Measurements from ENCODE around the gene TET3. TPM values are rescaled to one million over a fixed set of nuclear protein-coding genes. Genes with fewer than 3 reads are reported as not detected.

Gene TET3
- total and polyA plus RNA-seq, 2 of the 8 experiments (the other 6 are each of a cell fraction or from before 2014, with no cell fraction given): 4.5 to 21.1 TPM

DNA sequence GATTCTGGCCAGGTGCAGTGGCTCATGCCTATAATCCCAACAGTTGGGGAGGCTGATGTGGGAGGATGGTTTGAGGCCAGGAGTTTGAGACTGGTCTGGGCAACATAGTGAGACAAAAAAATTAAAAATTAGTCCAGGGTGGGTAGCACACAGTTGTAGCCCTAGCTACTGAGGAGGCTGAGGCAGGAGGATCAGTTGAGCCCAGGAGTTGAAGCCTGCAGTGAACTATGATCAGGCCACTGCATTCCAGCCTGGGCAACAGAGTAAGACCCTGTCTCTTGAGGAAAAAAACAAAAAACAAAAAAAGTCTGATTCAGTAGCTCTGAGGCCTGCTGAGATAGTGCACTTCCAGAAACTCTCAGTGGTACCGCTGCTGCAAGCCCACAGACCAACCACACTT is 7.9 kb upstream of the TET3 start:
- H2AFZ ChIP-seq (ENCODE audit: low read length): no peak overlapping the region
- H3K79me1 ChIP-seq (ENCODE audit: low read depth, low read length): no peaks in the 10 kb centered on the region
- H4K91ac ChIP-seq (replicated peaks; ENCODE audit: insufficient read length, low read length): no peak overlapping the region
- H3K4me1 ChIP-seq (replicated peaks in 1 of 4; ENCODE audit: control insufficient read depth in 3 of 4, insufficient read depth in 4 of 4, low read length in 3 of 4): peaks cover 2 to 5% (median 4%) of the 10 kb centered on the region in 4 experiments; a peak in 6 of 7 replicates
- WGBS, 2 experiments (ENCODE audit: extremely low coverage in 1 of 2, insufficient coverage in 1 of 2, insufficient read length in 1 of 2, insufficient replicate concordance in 2 of 2, low coverage in 1 of 2, low lambda C conversion rate in 2 of 2, missing lambda C conversion rate in 1 of 2): 80% methylated on average over 1 of the region's 1 CpG; no CpG with 5 or more reads in 1 of the 2 experiments
- H3K23me2 ChIP-seq (ENCODE audit: low read depth, low read length): peaks cover 3% of the 10 kb centered on the region
- no peaks in the 10 kb centered on the region for H3K79me2 ChIP-seq (ENCODE audit: control insufficient read depth in 1 of 2, insufficient read depth in 2 of 2, low read length in 2 of 2)
- H3K18ac ChIP-seq (ENCODE audit: extremely low read depth, low read length): no peak overlapping the region
- H2BK12ac ChIP-seq (ENCODE audit: low read depth, low read length): no peak overlapping the region
- H4K5ac ChIP-seq (ENCODE audit: insufficient read length, low read depth, low read length): no peak overlapping the region
- H3K27ac ChIP-seq (ENCODE audit: low read depth, low read length): no peak overlapping the region
- H3K56ac ChIP-seq (replicated peaks; ENCODE audit: insufficient read length, low read depth, low read length): no peak overlapping the region
- H3K4ac ChIP-seq (replicated peaks; ENCODE audit: insufficient read length, low read depth, low read length): no peak overlapping the region
- H3K4me2 ChIP-seq (ENCODE audit: insufficient read depth in 1 of 2, low read depth in 2 of 2, low read length in 2 of 2): no peak overlapping the region
- DNase-seq (ENCODE audit: low read depth in 1 of 2, low spot score in 2 of 2) (no peak), FAIRE-seq (no peak)
- no peak overlapping the region for H3K4me3 ChIP-seq (ENCODE audit: extremely low read depth in 1 of 4, insufficient read depth in 2 of 4, low read depth in 3 of 4, low read length in 4 of 4)
- H3K23ac ChIP-seq (ENCODE audit: insufficient read length): no peak overlapping the region
- H2BK120ac ChIP-seq (replicated peaks; ENCODE audit: low read depth, low read length): no peak overlapping the region
- H2BK15ac ChIP-seq (ENCODE audit: low read length): no peak overlapping the region
- H3K9me3 ChIP-seq (ENCODE audit: insufficient read depth in 2 of 2, low read depth in 1 of 2, low read length in 1 of 2): no peaks in the 10 kb centered on the region
- H3K14ac ChIP-seq (ENCODE audit: insufficient read length): no peak overlapping the region
- peaks cover 2 to 22% (median 17%) of the 10 kb centered on the region in 4 experiments for H3K27me3 ChIP-seq (replicated peaks in 1 of 4; ENCODE audit: control insufficient read depth in 3 of 4, extremely low read depth in 1 of 4, insufficient read depth in 3 of 4, low read length in 3 of 4)
- no peak overlapping the region for H3K9ac ChIP-seq (replicated peaks in 1 of 4; ENCODE audit: extremely low read depth in 1 of 4, low read depth in 3 of 4, low read length in 3 of 4)
- ChIA-PET CTCF (ENCODE audit: partially characterized antibody) (interaction anchor here (0.6 to 1.4 kb wide), 3 partner anchors 12 to 218 kb away, joined by 3 to 4 read pairs (median 4); no protein-coding TSS in a partner anchor), POLR2A (ENCODE audit: partially characterized antibody) (interaction anchor here (0.8 to 0.9 kb wide), 2 partner anchors 12 to 26 kb away, joined by 3 read pairs; no protein-coding TSS in a partner anchor)
- H2BK20ac ChIP-seq (ENCODE audit: low read length): no peak overlapping the region
- no peak overlapping the region for H2AK5ac ChIP-seq (ENCODE audit: low read depth, low read length)
- no peaks in the 10 kb centered on the region for H4K20me1 ChIP-seq (replicated peaks in 1 of 2; ENCODE audit: control insufficient read depth in 1 of 2, insufficient read depth in 2 of 2, low read length in 2 of 2)
- no peak overlapping the region for H2BK5ac ChIP-seq (ENCODE audit: low read depth, low read length)
- TF ChIP-seq RAD21 (IDR thresholded peaks at IDR 0.05 in 1 of 2, conservative IDR thresholded peaks at IDR 0.05 in 1 of 2; ENCODE audit: low read depth in 2 of 2, low read length in 2 of 2) (no peak), RBBP5 (IDR thresholded peaks at IDR 0.05; ENCODE audit: borderline replicate concordance, low read depth, low read length) (no peak)
- no peak overlapping the region for H4K8ac ChIP-seq (ENCODE audit: extremely low read depth, insufficient read depth, low read length)
- no peaks in the 10 kb centered on the region for H3K36me3 ChIP-seq (ENCODE audit: control insufficient read depth in 2 of 4, insufficient read depth in 4 of 4, low read length in 3 of 4)

All from H1 (cell line).